ENCODE results near the gene EIF1. TPM values are rescaled to one million over a fixed set of nuclear protein-coding genes. Genes with fewer than 3 reads are reported as not detected.

EIF1 gene
- total and polyA plus RNA-seq, 2 donors (not counting 1 experiment from before 2014, with no cell fraction given), result 773 to 2,045 TPM

- no peaks in the 10 kb centered on the region for H3K27me3 Mint-ChIP-seq
- no peak for ATAC-seq (ENCODE audit: low read depth)
- H3K4me1 ChIP-seq (ENCODE audit: control insufficient read depth in 2 of 2, insufficient read depth in 2 of 2, low read length in 2 of 2), result peaks cover 12 to 41% of the 10 kb centered on the region in 2 donors
- no peaks in the 10 kb centered on the region for H3K36me3 ChIP-seq (replicated peaks in 1 of 2; ENCODE audit: control extremely low read depth in 1 of 2, control insufficient read depth in 1 of 2, extremely low read depth in 1 of 2, insufficient read depth in 2 of 2, low read length in 1 of 2)
- H3K27ac Mint-ChIP-seq, result no peak overlapping the region
- no peak for TF ChIP-seq CTCF (IDR thresholded peaks at IDR 0.05)
- TF ChIP-seq EZH2 (IDR thresholded peaks at IDR 0.05; ENCODE audit: borderline replicate concordance, insufficient read depth, low read depth, low read length, poor library complexity, severe bottlenecking), result no peak
- no peak overlapping the region for H2AFZ ChIP-seq (ENCODE audit: insufficient read depth, low read depth, low read length, poor library complexity, severe bottlenecking)
- ChIA-PET CTCF (interaction anchor here (1.1 to 13.5 kb wide), 9 partner anchors 12 to 1087 kb away, joined by 3 to 438 read pairs (median 22); partner anchors contain the start of gene EIF1), POLR2A (interaction anchor here (6.9 kb wide), 1 partner anchor 25 kb away, joined by 117 read pairs; the partner anchor contains the start of gene EIF1)
- no peak overlapping the region for H3K4me3 ChIP-seq (ENCODE audit: control extremely low read depth in 1 of 5, extremely low read depth in 1 of 5, insufficient read depth in 1 of 5, low read depth in 2 of 5, low read length in 4 of 5)
- no peaks in the 10 kb centered on the region for H4K20me1 ChIP-seq (ENCODE audit: control insufficient read depth, insufficient read depth, low read length, poor library complexity, severe bottlenecking)
- peak overlapping the region; percentile 6 for H3K4me3 Mint-ChIP-seq
- no peaks in the 10 kb centered on the region for H3K9me3 ChIP-seq (ENCODE audit: control extremely low read depth in 1 of 3, control insufficient read depth in 2 of 3, insufficient read depth in 1 of 3, low read length in 2 of 3)
- no peak overlapping the region for H3K27ac ChIP-seq (ENCODE audit: low read length in 2 of 2)
- no peaks in the 10 kb centered on the region for H3K79me2 ChIP-seq (ENCODE audit: control insufficient read depth, insufficient read depth, low read length)
- no peak overlapping the region for H3K4me2 ChIP-seq (replicated peaks; ENCODE audit: low read depth, low read length, poor library complexity, severe bottlenecking)
- no peaks in the 10 kb centered on the region for H3K27me3 ChIP-seq (replicated peaks in 1 of 4; ENCODE audit: control extremely low read depth in 1 of 4, control insufficient read depth in 3 of 4, insufficient read depth in 4 of 4, low read length in 3 of 4)
- DNase-seq, result no peak
- intact Hi-C loops (cut with micrococcal nuclease), result no loop called here
- H3K9me3 Mint-ChIP-seq (ENCODE audit: insufficient read depth), result no peaks in the 10 kb centered on the region
- peaks cover 34% of the 10 kb centered on the region for H3K4me1 Mint-ChIP-seq
- no peak overlapping the region for H3K9ac ChIP-seq (ENCODE audit: low read length)
- no CpG with 5 or more reads among the region's 2 CpGs for WGBS (ENCODE audit: insufficient coverage)
Measured at GRCh38 chr17:41664172-41664457, 24.6 kb upstream of the EIF1 start.

Measured in B cell (primary cell).